ENCODE measurements around the gene CDH23.

Gene CDH23

GRCh38 chr10:71600849-71601248 is 204.1 kb downstream of the CDH23 start:
- no peak overlapping the region for H3K4me3 ChIP-seq (ENCODE audit: control insufficient read depth, low read depth, low read length)
- peak; percentile 75 for DNase-seq (ENCODE audit: low read depth)
- TF ChIP-seq CTCF (IDR thresholded peaks at IDR 0.05; ENCODE audit: control insufficient read depth, insufficient read depth, low read depth, low read length, missing control alignments) = no peak

GRCh38 chr10:71601273-71601672 is 204.6 kb downstream of the CDH23 start:
- no peak overlapping the region for H3K4me3 ChIP-seq (ENCODE audit: control insufficient read depth, low read depth, low read length)
- DNase-seq (ENCODE audit: low read depth) = no peak
- TF ChIP-seq CTCF (IDR thresholded peaks at IDR 0.05; ENCODE audit: control insufficient read depth, insufficient read depth, low read depth, low read length, missing control alignments) = no peak

GRCh38 chr10:71603150-71603549 is 206.4 kb downstream of the CDH23 start:
- no peak for TF ChIP-seq CTCF (IDR thresholded peaks at IDR 0.05; ENCODE audit: control insufficient read depth, insufficient read depth, low read depth, low read length, missing control alignments)
- DNase-seq (ENCODE audit: low read depth) = no peak
- no peak overlapping the region for H3K4me3 ChIP-seq (ENCODE audit: control insufficient read depth, low read depth, low read length)

- TF ChIP-seq CTCF (IDR thresholded peaks at IDR 0.05; ENCODE audit: control insufficient read depth, insufficient read depth, low read depth, low read length, missing control alignments) = no peak
- DNase-seq (ENCODE audit: low read depth) = no peak
- H3K4me3 ChIP-seq (ENCODE audit: control insufficient read depth, low read depth, low read length) = no peak overlapping the region
These were observed 207.0 kb downstream of the CDH23 start for GRCh38 chr10:71603754-71604153.

GRCh38 chr10:71604324-71605018 is 207.8 kb downstream of the CDH23 start:
- no peak for TF ChIP-seq CTCF (IDR thresholded peaks at IDR 0.05; ENCODE audit: control insufficient read depth, insufficient read depth, low read depth, low read length, missing control alignments)
- H3K4me3 ChIP-seq (ENCODE audit: control insufficient read depth, low read depth, low read length) = no peak overlapping the region
- no peak for DNase-seq (ENCODE audit: low read depth)

- no peak for TF ChIP-seq CTCF (IDR thresholded peaks at IDR 0.05; ENCODE audit: control insufficient read depth, insufficient read depth, low read depth, low read length, missing control alignments)
- no peak overlapping the region for H3K4me3 ChIP-seq (ENCODE audit: control insufficient read depth, low read depth, low read length)
- DNase-seq (ENCODE audit: low read depth) = no peak
These were observed 208.7 kb downstream of the CDH23 start for GRCh38 chr10:71605263-71605962.
